Common myeloid progenitor, CD34-positive (primary cell): ENCODE results near the gene PCA3.
"Not testable (repeated sequence)": the region's sequence is repeated elsewhere in the genome, so short reads cannot be mapped to it uniquely, and the experiment has no call there.

Experiments used
- CTCF ChIA-PET: fragments of 350-600 bp; sonication (Branson Sonifier 250); formaldehyde crosslinking; loops from one replicate; lab custom pipeline; 2021; ENCODE audit warnings: antibody characterized with exemption; lab: Charles Lee
- POLR2A ChIA-PET: fragments of 350-600 bp; sonication (Branson Sonifier 250); formaldehyde crosslinking; loops from one replicate; lab custom pipeline; 2021; ENCODE audit warnings: antibody characterized with exemption; lab: Charles Lee
- DNase-seq, 3 donors: peaks; one replicate each; pipeline versions ENCODE4 v3.0.0 to v3.0.0-alpha.2; 2013
- H3K27ac ChIP-seq, 2 experiments: 1 replicate in 1 of 2; 2 replicates in 1 of 2; pipeline ENCODE4 v1.7.0; 2013; ENCODE audit warnings: inconsistent platforms in 2 of 2, low read length in 2 of 2, mild to moderate bottlenecking in 2 of 2, low read depth in 1 of 2, moderate library complexity in 1 of 2; ENCODE audit not compliant: severe bottlenecking in 2 of 2, insufficient read depth in 1 of 2, poor library complexity in 1 of 2
- H3K27me3 ChIP-seq, 5 experiments: replicated peaks in 2 of 5; 1 replicate in 3 of 5; 2 replicates in 2 of 5; pipeline versions ENCODE4 v1.6.1 to v1.7.0; 2013; ENCODE audit warnings: low read length in 4 of 5, mild to moderate bottlenecking in 2 of 5, moderate library complexity in 2 of 5, inconsistent platforms in 1 of 5; ENCODE audit not compliant: insufficient read depth in 5 of 5, control insufficient read depth in 4 of 5
- H3K36me3 ChIP-seq, 4 experiments: 1 replicate in 2 of 4; 2 replicates in 2 of 4; pipeline versions ENCODE4 v1.6.1 to v1.7.0; 2013; ENCODE audit warnings: low read length in 3 of 4, control low read depth in 1 of 4, mild to moderate bottlenecking in 1 of 4; ENCODE audit not compliant: control insufficient read depth in 4 of 4, insufficient read depth in 4 of 4
- H3K4me1 ChIP-seq, 4 experiments: 1 replicate in 3 of 4; 2 replicates in 1 of 4; pipeline versions ENCODE4 v1.6.1 to v1.7.1; 2013; ENCODE audit warnings: low read length in 3 of 4, mild to moderate bottlenecking in 3 of 4, control low read depth in 1 of 4, inconsistent platforms in 1 of 4, moderate library complexity in 1 of 4; ENCODE audit not compliant: control insufficient read depth in 4 of 4, insufficient read depth in 4 of 4; ENCODE audit errors: control extremely low read depth in 1 of 4
- H3K4me3 ChIP-seq, 7 experiments: 1 replicate in 4 of 7; 2 replicates in 3 of 7; pipeline versions ENCODE4 v1.5.1 to v1.7.0; 2013; ENCODE audit warnings: mild to moderate bottlenecking in 7 of 7, low read length in 6 of 7, moderate library complexity in 6 of 7, inconsistent platforms in 2 of 7, low read depth in 2 of 7, control low read depth in 1 of 7; ENCODE audit not compliant: insufficient read depth in 4 of 7, control insufficient read depth in 1 of 7; ENCODE audit errors: extremely low read depth in 1 of 7
- H3K9me3 ChIP-seq, 5 experiments: 1 replicate in 4 of 5; 2 replicates in 1 of 5; pipeline versions ENCODE4 v1.6.1 to v1.7.1; 2013; ENCODE audit warnings: low read length in 4 of 5, mild to moderate bottlenecking in 2 of 5, inconsistent platforms in 1 of 5, low read depth in 1 of 5, moderate library complexity in 1 of 5; ENCODE audit not compliant: control insufficient read depth in 4 of 5, insufficient read depth in 2 of 5; ENCODE audit errors: control extremely low read depth in 1 of 5
- WGBS: methylation state at CpG from one replicate; pipeline ENCODE4 v1.1.5; 2013; ENCODE audit not compliant: insufficient coverage; 5-methylcytosine and 5-hydroxymethylcytosine counted together

Gene PCA3

GRCh38 chr9:76737154-76737902, 26.9 kb upstream of the PCA3 start:
- 75% methylated on average over 2 of the region's 3 CpGs for WGBS
- no peaks in the 10 kb centered on the region for H3K36me3 ChIP-seq
- no peaks in the 10 kb centered on the region for H3K4me1 ChIP-seq
- H3K27ac ChIP-seq: no peak overlapping the region
- ChIA-PET POLR2A (no interaction called here), CTCF (interaction anchor here (1.2 kb wide), 1 partner anchor 32 kb away, joined by 3 read pairs; no protein-coding TSS in a partner anchor)
- H3K27me3 ChIP-seq: no peaks in the 10 kb centered on the region
- H3K4me3 ChIP-seq: no peak overlapping the region
- H3K9me3 ChIP-seq: peaks cover 0 to 2% (median 0%) of the 10 kb centered on the region in 5 experiments
- no peak for DNase-seq

- no peak for DNase-seq
- Histone ChIP-seq H3K4me1 (no peaks in the 10 kb centered on the region), H3K9me3 (peaks cover 0 to 5% (median 3%) of the 10 kb centered on the region in 5 experiments), H3K36me3 (no peaks in the 10 kb centered on the region), H3K4me3 (no peak overlapping the region), H3K27ac (no peak overlapping the region), H3K27me3 (no peaks in the 10 kb centered on the region)
- WGBS: no CpG with 5 or more reads among the region's 5 CpGs
- CTCF ChIA-PET: no interaction called here
- POLR2A ChIA-PET: no interaction called here
These were observed 25.8 kb upstream of the PCA3 start for GRCh38 chr9:76738402-76738801.

- ChIA-PET POLR2A (no interaction called here), CTCF (no interaction called here)
- Histone ChIP-seq H3K9me3 (peaks cover 2 to 16% (median 5%) of the 10 kb centered on the region in 5 experiments), H3K4me3 (no peak overlapping the region), H3K4me1 (peaks cover 0 to 9% (median 0%) of the 10 kb centered on the region in 4 experiments), H3K27me3 (no peaks in the 10 kb centered on the region), H3K27ac (no peak overlapping the region), H3K36me3 (no peaks in the 10 kb centered on the region)
- no peak for DNase-seq
- 95% methylated on average over 4 of the region's 5 CpGs for WGBS
These were observed 22.7 kb upstream of the PCA3 start for GRCh38 chr9:76741524-76741923.

- H3K4me1 ChIP-seq, H3K27me3 ChIP-seq, CTCF ChIA-PET, H3K4me3 ChIP-seq, POLR2A ChIA-PET, H3K27ac ChIP-seq, H3K36me3 ChIP-seq, DNase-seq: not testable (repeated sequence)
- no CpG with 5 or more reads among the region's 4 CpGs for WGBS
- peaks cover 2 to 16% (median 5%) of the 10 kb centered on the region in 5 experiments for H3K9me3 ChIP-seq
These were observed 21.3 kb upstream of the PCA3 start for GRCh38 chr9:76742890-76743289.

- peak; percentile 25 to 89 (median 76) for DNase-seq
- Histone ChIP-seq H3K4me1 (peaks cover 0 to 9% (median 0%) of the 10 kb centered on the region in 4 experiments), H3K4me3 (no peak overlapping the region), H3K27me3 (no peaks in the 10 kb centered on the region), H3K9me3 (peaks cover 2 to 16% (median 5%) of the 10 kb centered on the region in 5 experiments), H3K36me3 (no peaks in the 10 kb centered on the region), H3K27ac (no peak overlapping the region)
- CTCF ChIA-PET: no interaction called here
- 0% methylated on average over 1 of the region's 3 CpGs for WGBS
- POLR2A ChIA-PET: no interaction called here
These were observed 20.3 kb upstream of the PCA3 start for GRCh38 chr9:76743931-76744330.

GRCh38 chr9:76744336-76744735, 19.9 kb upstream of the PCA3 start:
- DNase-seq: peak in 2 of 3 donors; percentile 26 to 47
- H3K4me1 ChIP-seq: peaks cover 0 to 9% (median 0%) of the 10 kb centered on the region in 4 experiments
- no peaks in the 10 kb centered on the region for H3K27me3 ChIP-seq
- peaks cover 2 to 16% (median 5%) of the 10 kb centered on the region in 5 experiments for H3K9me3 ChIP-seq
- no peaks in the 10 kb centered on the region for H3K36me3 ChIP-seq
- WGBS: 100% methylated on average over 2 of the region's 3 CpGs
- H3K27ac ChIP-seq: no peak overlapping the region
- POLR2A ChIA-PET: no interaction called here
- CTCF ChIA-PET: no interaction called here
- H3K4me3 ChIP-seq: no peak overlapping the region

- ChIA-PET CTCF (no interaction called here), POLR2A (no interaction called here)
- H3K27ac ChIP-seq: no peak overlapping the region
- no peaks in the 10 kb centered on the region for H3K27me3 ChIP-seq
- H3K4me3 ChIP-seq: no peak overlapping the region
- peaks cover 0 to 8% (median 0%) of the 10 kb centered on the region in 4 experiments for H3K4me1 ChIP-seq
- DNase-seq: no peak
- H3K36me3 ChIP-seq: no peaks in the 10 kb centered on the region
- WGBS: 75% methylated on average over 3 of the region's 3 CpGs
- H3K9me3 ChIP-seq: peaks cover 0 to 2% (median 0%) of the 10 kb centered on the region in 5 experiments
These were observed 13.2 kb upstream of the PCA3 start for GRCh38 chr9:76751001-76751400.
